Activated naive CD4-positive, alpha-beta T cell treated with anti-CD3 and anti-CD28 coated beads for 36 hours (primary cell): ENCODE results near the gene RAD51. TPM values are rescaled to one million over a fixed set of nuclear protein-coding genes. Genes with fewer than 3 reads are reported as not detected.

ENCODE experiments used
- CTCF ChIA-PET: fragments of 350-600 bp; sonication (Branson Sonifier 250); formaldehyde crosslinking; loops from one replicate; lab custom pipeline; 2021; ENCODE audit warnings: antibody characterized with exemption; lab: Charles Lee
- DNase-seq: peaks from one replicate; pipeline ENCODE4 v3.0.0-alpha.2; 2020
- H3K27ac Mint-ChIP-seq: one replicate; pipeline ENCODE4 v1.8.0; 2021; ENCODE audit warnings: mild to moderate bottlenecking, mixed read lengths
- H3K27me3 Mint-ChIP-seq: one replicate; pipeline ENCODE4 v1.8.0; 2021; ENCODE audit warnings: low read depth, mixed read lengths
- H3K36me3 Mint-ChIP-seq: one replicate; pipeline ENCODE4 v1.8.0; 2021; ENCODE audit warnings: low read depth, mixed read lengths
- H3K4me1 Mint-ChIP-seq: one replicate; pipeline ENCODE4 v1.8.0; 2021; ENCODE audit warnings: low read depth, mixed read lengths
- H3K4me3 Mint-ChIP-seq: one replicate; pipeline ENCODE4 v1.8.0; 2021; ENCODE audit warnings: mild to moderate bottlenecking, moderate library complexity, mixed read lengths
- H3K9me3 Mint-ChIP-seq: one replicate; pipeline ENCODE4 v1.8.0; 2021; ENCODE audit warnings: mixed read lengths
- intact Hi-C: fragments of 100-400 bp; cut with micrococcal nuclease; formaldehyde crosslinking; loops from one replicate; pipeline ENCODE4 v1.15.1; 2023
- total RNA-seq, 2 experiments: library from RNA; stranded (reverse); gene quantifications; one replicate each; pipeline ENCODE4 v1.2.3, GENCODE V29; 2021

The RAD51 gene
- total RNA-seq, 2 experiments from 2014 or later, result 65.8 to 68.8 TPM

DNA sequence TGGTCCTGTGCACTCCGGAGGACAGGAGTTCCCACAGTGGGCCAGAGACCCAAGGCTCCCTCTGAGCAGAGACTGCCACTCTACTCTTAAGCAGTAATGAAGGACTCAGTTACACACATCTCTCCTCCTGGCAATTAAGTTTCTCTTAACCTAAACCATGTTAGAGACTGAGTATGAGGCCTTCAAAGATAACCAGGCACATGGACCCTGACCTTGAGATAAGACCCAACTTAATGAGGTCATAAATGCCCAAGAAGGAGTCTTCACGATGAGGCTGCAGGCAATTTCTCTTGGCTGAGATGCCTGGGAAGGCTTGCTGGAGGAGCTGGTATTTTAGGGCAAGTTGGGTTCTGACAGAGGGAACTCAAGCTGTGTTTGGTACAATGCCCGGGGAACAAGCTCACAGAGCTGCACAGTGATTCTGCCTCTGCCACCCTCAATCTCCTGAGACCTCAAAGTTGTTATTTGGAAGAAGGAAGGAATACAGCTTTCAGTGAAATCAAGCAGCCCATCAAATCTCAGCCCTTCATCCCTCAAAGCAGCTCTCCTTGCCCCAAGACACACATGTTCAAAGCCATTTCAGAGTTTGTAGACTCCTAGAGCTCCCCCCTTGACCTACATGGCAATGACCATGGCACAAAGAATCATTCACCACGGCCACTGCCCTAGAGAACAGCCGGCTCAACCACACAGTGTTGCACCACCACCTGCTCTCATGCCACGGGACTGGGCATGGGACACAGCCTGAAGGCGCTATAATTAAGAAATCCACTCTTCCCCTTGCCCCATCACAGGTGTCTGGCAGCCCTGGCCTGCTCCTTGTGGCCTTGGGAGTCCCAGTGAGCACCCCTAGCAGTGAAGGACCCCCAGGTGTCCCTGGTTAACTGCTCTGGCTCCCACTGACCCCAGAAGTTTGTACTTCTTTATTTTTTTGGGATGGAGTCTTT lies 53.0 kb downstream of the RAD51 start:
- Mint-ChIP-seq H3K36me3 (peaks cover 26% of the 10 kb centered on the region), H3K27ac (no peak overlapping the region)
- CTCF ChIA-PET, result interaction anchor here (0.6 to 7.0 kb wide), 5 partner anchors 22 to 376 kb away, joined by 3 to 32 read pairs (median 4); no protein-coding TSS in a partner anchor

DNA sequence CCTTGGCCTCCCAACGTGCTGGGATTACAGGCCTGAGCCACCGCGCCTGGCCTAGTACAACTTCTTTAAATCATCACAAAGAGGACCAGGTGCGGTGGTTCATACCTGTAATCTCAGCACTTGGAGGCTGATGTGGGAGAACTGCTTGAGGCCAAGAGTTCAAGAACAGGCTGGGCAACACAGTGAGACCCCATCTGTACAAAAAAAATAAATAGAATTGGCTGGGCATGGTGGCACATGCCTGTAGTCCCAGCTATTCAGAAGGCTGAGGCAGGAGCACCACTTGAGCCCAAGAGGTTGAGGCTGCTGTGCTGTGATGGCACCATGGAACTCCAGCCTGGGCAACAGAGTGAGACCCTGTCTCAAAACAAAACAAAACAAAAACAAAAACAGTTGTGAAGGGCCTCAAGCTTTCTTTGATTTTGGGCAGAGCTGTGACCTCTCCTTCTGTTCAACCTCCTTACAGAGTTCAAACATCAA lies 54.2 kb downstream of the RAD51 start:
- Mint-ChIP-seq H3K4me3 (no peak overlapping the region), H3K36me3 (peaks cover 23% of the 10 kb centered on the region), H3K27ac (no peak overlapping the region), H3K27me3 (no peaks in the 10 kb centered on the region), H3K4me1 (peaks cover 22% of the 10 kb centered on the region), H3K9me3 (no peaks in the 10 kb centered on the region)
- CTCF ChIA-PET, result interaction anchor here (0.6 to 7.0 kb wide), 4 partner anchors 23 to 140 kb away, joined by 3 to 32 read pairs (median 5); no protein-coding TSS in a partner anchor
- intact Hi-C loops, result no loop called here
- no peak for DNase-seq

More for the DNA sequence above, 53.0 kb downstream of the RAD51 start:
- Mint-ChIP-seq H3K4me1 (peaks cover 22% of the 10 kb centered on the region), H3K27me3 (no peaks in the 10 kb centered on the region), H3K9me3 (no peaks in the 10 kb centered on the region), H3K4me3 (no peak overlapping the region)
- intact Hi-C loops, result no loop called here
- no peak for DNase-seq

DNA sequence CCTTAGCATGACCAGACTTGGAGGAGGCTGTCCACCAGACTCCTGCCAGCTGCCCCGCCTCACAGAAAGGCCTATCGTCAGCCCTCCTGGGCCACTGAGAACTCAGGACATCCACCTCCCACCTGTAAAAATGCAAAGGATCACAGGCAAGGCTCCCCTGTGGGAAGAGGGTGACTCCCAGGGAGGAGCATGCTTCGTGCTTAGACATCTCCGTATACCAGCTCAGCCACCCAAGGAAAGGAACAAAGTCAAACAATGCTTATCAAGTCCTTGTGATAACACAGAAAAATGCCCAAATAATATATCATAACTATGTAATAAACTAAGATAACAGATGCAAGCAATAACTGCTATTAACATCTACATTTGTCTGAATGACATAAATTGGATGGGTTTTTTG lies 55.9 kb downstream of the RAD51 start:
- Mint-ChIP-seq H3K36me3 (peaks cover 23% of the 10 kb centered on the region), H3K4me3 (no peak overlapping the region), H3K9me3 (no peaks in the 10 kb centered on the region), H3K27me3 (no peaks in the 10 kb centered on the region), H3K27ac (no peak overlapping the region), H3K4me1 (peaks cover 27% of the 10 kb centered on the region)
- DNase-seq, result no peak
- intact Hi-C loops, result no loop called here
- CTCF ChIA-PET, result interaction anchor here (1.6 to 2.4 kb wide), 2 partner anchors 31 to 73 kb away, joined by 4 to 11 read pairs; no protein-coding TSS in a partner anchor

DNA sequence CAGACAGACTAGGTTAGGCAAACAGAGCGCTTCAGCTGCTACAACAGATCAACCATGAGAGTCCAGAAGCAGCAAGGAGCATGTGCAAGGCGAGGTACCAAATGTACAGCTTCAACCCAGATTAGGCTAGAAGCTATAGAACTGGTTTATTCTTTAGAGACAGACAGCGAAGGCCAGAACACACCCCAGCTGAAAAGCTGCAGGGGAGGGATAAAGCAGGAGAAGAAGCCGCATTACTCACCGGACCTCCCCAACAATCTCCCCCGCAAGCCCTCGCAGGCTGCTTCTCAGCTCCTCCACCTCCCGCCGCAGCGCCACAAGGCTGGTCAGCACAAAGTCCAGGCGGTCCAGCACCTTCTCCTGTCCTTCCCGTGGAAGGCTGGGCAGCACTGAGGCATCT lies 56.8 kb downstream of the RAD51 start:
- Mint-ChIP-seq H3K4me1 (peaks cover 26% of the 10 kb centered on the region), H3K27ac (no peak overlapping the region), H3K4me3 (no peak overlapping the region), H3K9me3 (no peaks in the 10 kb centered on the region), H3K27me3 (no peaks in the 10 kb centered on the region), H3K36me3 (peaks cover 23% of the 10 kb centered on the region)
- CTCF ChIA-PET, result interaction anchor here (0.5 to 2.4 kb wide), 5 partner anchors 31 to 415 kb away, joined by 3 to 11 read pairs (median 4); no protein-coding TSS in a partner anchor
- intact Hi-C loops, result no loop called here
- DNase-seq, result no peak

GRCh38 chr15:40754574-40754882 lies 59.6 kb downstream of the RAD51 start:
- Mint-ChIP-seq H3K4me3 (peak overlapping the region; percentile 94), H3K9me3 (no peaks in the 10 kb centered on the region), H3K36me3 (peaks cover 19% of the 10 kb centered on the region), H3K27me3 (no peaks in the 10 kb centered on the region), H3K27ac (peak overlapping the region; percentile 98), H3K4me1 (peaks cover 25% of the 10 kb centered on the region)
- intact Hi-C loops, result loop anchor here (2.0 kb wide), 1 partner anchor 28 kb away; no protein-coding TSS in a partner anchor
- no peak for DNase-seq
- CTCF ChIA-PET, result interaction anchor here (0.6 kb wide), 2 partner anchors 50 to 154 kb away, joined by 3 to 4 read pairs; no protein-coding TSS in a partner anchor

GRCh38 chr15:40754883-40755811 lies 60.2 kb downstream of the RAD51 start, which contains the start of gene RMDN3:
RMDN3 (minus strand) TSS chr15:40755254; CDS start chr15:40754783, 471 bp downstream.
- H3K4me3 Mint-ChIP-seq, result peak within 1 kb of the TSS; percentile 94
- no peaks in the 10 kb centered on the region for H3K9me3 Mint-ChIP-seq
- peaks cover 25% of the 10 kb centered on the region for H3K4me1 Mint-ChIP-seq
- peak within 1 kb of the TSS; percentile 98 for H3K27ac Mint-ChIP-seq
- intact Hi-C loops, result loop anchor here (1.0 to 2.0 kb wide), 10 partner anchors 8 to 350 kb away; partner anchors contain the start of genes CCDC32, DNAJC17, IVD and KNL1
- H3K27me3 Mint-ChIP-seq, result no peaks in the 10 kb centered on the region
- H3K36me3 Mint-ChIP-seq, result peaks cover 16% of the 10 kb centered on the region
- CTCF ChIA-PET, result no interaction called here
- DNase-seq, result peak; percentile 95

GRCh38 chr15:40755812-40756208 lies 60.8 kb downstream of the RAD51 start:
- Mint-ChIP-seq H3K27ac (peak overlapping the region; percentile 98), H3K4me3 (peak overlapping the region; percentile 94), H3K27me3 (no peaks in the 10 kb centered on the region), H3K4me1 (peaks cover 25% of the 10 kb centered on the region), H3K9me3 (no peaks in the 10 kb centered on the region), H3K36me3 (peaks cover 12% of the 10 kb centered on the region)
- CTCF ChIA-PET, result interaction anchor here (0.6 to 2.4 kb wide), 2 partner anchors 27 to 645 kb away, joined by 5 to 11 read pairs; no protein-coding TSS in a partner anchor
- DNase-seq, result no peak
- intact Hi-C loops, result loop anchor here (1.0 to 2.0 kb wide), 10 partner anchors 7 to 351 kb away; partner anchors contain the start of genes CCDC32, DNAJC17, IVD and KNL1

DNA sequence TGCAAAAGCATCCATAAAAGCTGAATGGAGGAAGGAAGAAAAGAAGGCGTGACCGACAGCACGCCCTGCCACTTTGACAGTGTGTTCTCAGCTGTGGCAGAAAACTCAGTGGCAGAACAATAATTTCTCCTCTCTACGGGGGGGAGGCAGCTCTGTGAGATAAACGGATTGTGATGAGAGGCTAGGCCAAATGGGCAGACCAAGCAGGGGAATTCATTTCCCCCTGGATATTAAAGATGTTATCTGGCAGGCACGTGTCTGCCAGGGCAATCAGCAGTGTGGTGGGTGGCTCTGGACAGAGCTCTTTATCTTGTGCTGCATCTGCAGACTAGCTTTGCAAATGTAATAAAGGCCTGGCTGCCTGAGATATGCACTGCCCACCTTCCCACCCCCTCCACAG lies 62.0 kb downstream of the RAD51 start:
- H3K36me3 Mint-ChIP-seq, result peaks cover 7% of the 10 kb centered on the region
- peaks cover 25% of the 10 kb centered on the region for H3K4me1 Mint-ChIP-seq
- no peaks in the 10 kb centered on the region for H3K9me3 Mint-ChIP-seq
- CTCF ChIA-PET, result interaction anchor here (1.4 to 2.4 kb wide), 2 partner anchors 25 to 137 kb away, joined by 4 to 11 read pairs; partner anchors contain the start of gene VPS18
- H3K27me3 Mint-ChIP-seq, result no peaks in the 10 kb centered on the region
- H3K27ac Mint-ChIP-seq, result no peak overlapping the region
- intact Hi-C loops, result no loop called here
- DNase-seq, result no peak
- no peak overlapping the region for H3K4me3 Mint-ChIP-seq

GRCh38 chr15:40759961-40760360 lies 65.0 kb downstream of the RAD51 start:
- peaks cover 22% of the 10 kb centered on the region for H3K4me1 Mint-ChIP-seq
- H3K27me3 Mint-ChIP-seq, result no peaks in the 10 kb centered on the region
- H3K9me3 Mint-ChIP-seq, result no peaks in the 10 kb centered on the region
- intact Hi-C loops, result no loop called here
- no peak for DNase-seq
- CTCF ChIA-PET, result no interaction called here
- no peak overlapping the region for H3K4me3 Mint-ChIP-seq
- no peaks in the 10 kb centered on the region for H3K36me3 Mint-ChIP-seq
- no peak overlapping the region for H3K27ac Mint-ChIP-seq

GRCh38 chr15:40762919-40763800 lies 68.2 kb downstream of the RAD51 start:
- Mint-ChIP-seq H3K4me1 (peaks cover 28% of the 10 kb centered on the region), H3K36me3 (no peaks in the 10 kb centered on the region), H3K9me3 (no peaks in the 10 kb centered on the region), H3K27ac (peak overlapping the region; percentile 70), H3K27me3 (no peaks in the 10 kb centered on the region), H3K4me3 (peak overlapping the region; percentile 83)
- peak; percentile 64 for DNase-seq
- intact Hi-C loops, result loop anchor here (1.0 kb wide), 1 partner anchor 8 kb away; the partner anchor contains the start of gene RMDN3
- CTCF ChIA-PET, result interaction anchor here (0.6 to 3.2 kb wide), 3 partner anchors 19 to 361 kb away, joined by 3 to 17 read pairs (median 3); no protein-coding TSS in a partner anchor
